Measurements from ENCODE around the gene CDKAL1. TPM values are rescaled to one million over a fixed set of nuclear protein-coding genes. Genes with fewer than 3 reads are reported as not detected.

Gene CDKAL1
- total RNA-seq, 3 donors from 2014 or later, result 13.0 to 27.2 (median 18.0) TPM

- TF ChIP-seq CTCF (IDR thresholded peaks at IDR 0.05) (no peak), POLR2AphosphoS5 (IDR thresholded peaks at IDR 0.05) (peak in 2 of 3 donors; percentile 27 to 45)
- H3K27ac ChIP-seq, result peak overlapping the region; percentile 65 to 82
- H3K4me3 ChIP-seq, result no peak overlapping the region
- peak; percentile 62 to 72 for DNase-seq (ENCODE audit: low spot score in 2 of 2)
- H3K36me3 ChIP-seq, result no peaks in the 10 kb centered on the region
- no peaks in the 10 kb centered on the region for H3K9me3 ChIP-seq
- intact Hi-C loops (cut with DNase I; ENCODE audit: low total_unique reads), result no loop called here
- no peaks in the 10 kb centered on the region for H3K27me3 ChIP-seq
- peaks cover 0 to 6% of the 10 kb centered on the region in 2 donors for H3K4me1 ChIP-seq
Observed at GRCh38 chr6:20877008-20877937, 343.0 kb downstream of the CDKAL1 start.

- Histone ChIP-seq H3K36me3 (no peaks in the 10 kb centered on the region), H3K9me3 (no peaks in the 10 kb centered on the region), H3K4me3 (no peak overlapping the region), H3K27ac (no peak overlapping the region), H3K27me3 (no peaks in the 10 kb centered on the region), H3K4me1 (peaks cover 0 to 6% of the 10 kb centered on the region in 2 donors)
- intact Hi-C loops (cut with DNase I; ENCODE audit: low total_unique reads), result no loop called here
- no peak for DNase-seq (ENCODE audit: low spot score in 2 of 2)
- TF ChIP-seq POLR2A (IDR thresholded peaks at IDR 0.05), result no peak
- no peak for TF ChIP-seq CTCF (IDR thresholded peaks at IDR 0.05)
- TF ChIP-seq POLR2AphosphoS5 (IDR thresholded peaks at IDR 0.05), result no peak
Observed at GRCh38 chr6:20879121-20879520, 344.9 kb downstream of the CDKAL1 start.

- no peaks in the 10 kb centered on the region for H3K27me3 ChIP-seq
- DNase-seq (ENCODE audit: low spot score in 2 of 2), result no peak
- no peak overlapping the region for H3K4me3 ChIP-seq
- intact Hi-C loops (cut with DNase I; ENCODE audit: low total_unique reads), result no loop called here
- no peaks in the 10 kb centered on the region for H3K36me3 ChIP-seq
- peaks cover 0 to 6% of the 10 kb centered on the region in 2 donors for H3K4me1 ChIP-seq
- H3K27ac ChIP-seq, result no peak overlapping the region
- no peaks in the 10 kb centered on the region for H3K9me3 ChIP-seq
- TF ChIP-seq POLR2A (IDR thresholded peaks at IDR 0.05) (no peak), POLR2AphosphoS5 (IDR thresholded peaks at IDR 0.05) (no peak), CTCF (IDR thresholded peaks at IDR 0.05) (no peak)
Observed at GRCh38 chr6:20879526-20879925, 345.3 kb downstream of the CDKAL1 start.

- TF ChIP-seq POLR2AphosphoS5 (IDR thresholded peaks at IDR 0.05), result no peak
- no peak for TF ChIP-seq POLR2A (IDR thresholded peaks at IDR 0.05)
- no peak for TF ChIP-seq CTCF (IDR thresholded peaks at IDR 0.05)
- no peaks in the 10 kb centered on the region for H3K9me3 ChIP-seq
- no peak for DNase-seq (ENCODE audit: low spot score in 2 of 2)
- no peaks in the 10 kb centered on the region for H3K36me3 ChIP-seq
- H3K27me3 ChIP-seq, result no peaks in the 10 kb centered on the region
- intact Hi-C loops (cut with DNase I; ENCODE audit: low total_unique reads), result no loop called here
- no peak overlapping the region for H3K4me3 ChIP-seq
- H3K4me1 ChIP-seq, result peaks cover 0 to 6% of the 10 kb centered on the region in 2 donors
- no peak overlapping the region for H3K27ac ChIP-seq
Observed at GRCh38 chr6:20881365-20881764, 347.1 kb downstream of the CDKAL1 start.

GRCh38 chr6:20882014-20882413 is 347.8 kb downstream of the CDKAL1 start:
- intact Hi-C loops (cut with DNase I; ENCODE audit: low total_unique reads), result no loop called here
- TF ChIP-seq POLR2A (IDR thresholded peaks at IDR 0.05), result no peak
- no peak for TF ChIP-seq CTCF (IDR thresholded peaks at IDR 0.05)
- TF ChIP-seq POLR2AphosphoS5 (IDR thresholded peaks at IDR 0.05), result no peak
- Histone ChIP-seq H3K4me3 (no peak overlapping the region), H3K4me1 (peaks cover 0 to 3% of the 10 kb centered on the region in 2 donors), H3K36me3 (no peaks in the 10 kb centered on the region), H3K27me3 (no peaks in the 10 kb centered on the region), H3K27ac (no peak overlapping the region), H3K9me3 (no peaks in the 10 kb centered on the region)
- no peak for DNase-seq (ENCODE audit: low spot score in 2 of 2)
